22Rv1 (cell line): ENCODE measurements around the gene GTF2H2C.

ENCODE experiments used
- CTCF ChIP-seq: fragments of 450-650 bp; IDR thresholded peaks from 2 replicates; pipeline ENCODE4 v1.5.1; 2017; ENCODE audit warnings: mild to moderate bottlenecking
- ZFX ChIP-seq: fragments of 450-650 bp; IDR thresholded peaks from 2 replicates; pipeline ENCODE4 v1.6.1; 2017; ENCODE audit warnings: antibody characterized with exemption, borderline replicate concordance

- TF ChIP-seq CTCF = no peak
- TF ChIP-seq ZFX = no peak
Measured at GRCh38 chr5:69531406-69531801, 28.6 kb upstream of the GTF2H2C start.
